Panc1 (cell line): ENCODE measurements around the gene ZCCHC4. TPM values are rescaled to one million over a fixed set of nuclear protein-coding genes. Genes with fewer than 3 reads are reported as not detected.

ENCODE experiments used
- ATAC-seq: fragments of 200-7000 bp; cut with Tn5 transposase; 2 replicates; pipeline ENCODE4 v1.9.1; 2020; ENCODE audit warnings: mild to moderate bottlenecking, moderate library complexity
- Bru-seq: library from RNA; stranded (reverse); fragments of 400-500 nt; gene quantifications from one replicate; lab custom pipeline; 2021; lab: Mats Ljungman, UMichigan
- BruChase-seq, 2 experiments: library from RNA; stranded (reverse); fragments of 400-500 nt; gene quantifications; one replicate each; lab custom pipeline; 2021; lab: Mats Ljungman, UMichigan
- BruUV-seq: library from RNA; stranded (reverse); fragments of 400-500 nt; replicated peaks from 2 replicates; lab custom pipeline; 2021; lab: Mats Ljungman, UMichigan
- CTCF ChIA-PET: fragments of 300-600 bp; sonication (Branson Sonifier 250); formaldehyde crosslinking; loops from one replicate; lab custom pipeline; 2022; ENCODE audit warnings: antibody characterized with exemption; lab: Charles Lee
- POLR2A ChIA-PET: fragments of 300-600 bp; sonication (Branson Sonifier 250); formaldehyde crosslinking; loops from one replicate; lab custom pipeline; 2022; ENCODE audit warnings: antibody characterized with exemption; lab: Charles Lee
- DNase-seq: peaks from one replicate; pipeline ENCODE4 v3.0.0-alpha.2; 2010; ENCODE audit warnings: low read depth, low spot score
- H3K27ac ChIP-seq: 2 replicates; pipeline ENCODE4 v1.5.1; 2011; ENCODE audit warnings: mild to moderate bottlenecking, low read length, inconsistent platforms
- H3K27me3 ChIP-seq: fragments of 200-500 bp; sonication (Bioruptor generic); 2 replicates; pipeline ENCODE4 v1.6.0; 2014; ENCODE audit warnings: low read length, inconsistent platforms; ENCODE audit not compliant: control insufficient read depth, insufficient read depth
- H3K36me3 ChIP-seq: fragments of 200-500 bp; sonication (Bioruptor generic); 2 replicates; pipeline ENCODE4 v1.5.1; 2014; ENCODE audit warnings: inconsistent platforms, mild to moderate bottlenecking, low read length, moderate library complexity; ENCODE audit not compliant: control insufficient read depth, insufficient read depth
- H3K4me1 ChIP-seq: 2 replicates; pipeline ENCODE4 v1.5.1; 2011; ENCODE audit warnings: inconsistent platforms, mild to moderate bottlenecking, low read length, moderate library complexity; ENCODE audit not compliant: control insufficient read depth, insufficient read depth
- H3K4me3 ChIP-seq, 2 experiments: 2 replicates each; pipeline ENCODE4 v1.5.1; 2011 to 2012; ENCODE audit warnings: low read depth in 2 of 2, low read length in 2 of 2, mild to moderate bottlenecking in 2 of 2, inconsistent platforms in 1 of 2, moderate library complexity in 1 of 2
- H3K9me3 ChIP-seq: fragments of 200-500 bp; sonication (Bioruptor generic); 2 replicates; pipeline ENCODE4 v1.5.1; 2014; ENCODE audit warnings: low read depth, mild to moderate bottlenecking, inconsistent platforms, low read length, moderate library complexity; ENCODE audit not compliant: control insufficient read depth, insufficient read depth
- CTCF ChIP-seq: fragments of 450-650 bp; IDR thresholded peaks from 2 replicates; pipeline ENCODE4 v1.5.1; 2017; ENCODE audit warnings: mild to moderate bottlenecking
- POLR2AphosphoS5 ChIP-seq: IDR thresholded peaks from 2 replicates; pipeline ENCODE4 v1.6.1; 2012; ENCODE audit warnings: mild to moderate bottlenecking, low read depth, low read length, moderate library complexity
- REST ChIP-seq, 2 experiments: IDR thresholded peaks; 2 replicates each; pipeline ENCODE4 v1.6.1; 2011 to 2012; ENCODE audit warnings: low read depth in 2 of 2, control low read depth in 1 of 2, low read length in 1 of 2, mild to moderate bottlenecking in 1 of 2, moderate library complexity in 1 of 2; ENCODE audit not compliant: insufficient read depth in 1 of 2
- SIN3A ChIP-seq: IDR thresholded peaks from 2 replicates; pipeline ENCODE4 v1.6.1; 2012; ENCODE audit warnings: low read depth, mild to moderate bottlenecking, low read length, moderate library complexity, borderline replicate concordance; ENCODE audit not compliant: insufficient read depth
- TCF7L2 ChIP-seq: IDR thresholded peaks from 2 replicates; pipeline ENCODE4 v1.6.1; 2011; ENCODE audit warnings: mild to moderate bottlenecking, low read depth, low read length, inconsistent platforms
- in situ Hi-C: cut with HindIII; loops from 2 replicates; pipeline ENCODE4 v1.10.0; 2016; ENCODE audit warnings: low sequenced_read_pairs, low pct_unique_long_range_greater_than_20kb
- intact Hi-C: fragments of 100-400 bp; cut with micrococcal nuclease; formaldehyde crosslinking; loops from one replicate; pipeline ENCODE4 v1.10.0; 2022; ENCODE audit not compliant: unreplicated experiment
- long read RNA-seq: library from polyadenylated mRNA; unstranded; transcript quantifications from one replicate; pipeline ENCODE4 v2.0.0, GENCODE V29; 2021; ENCODE audit not compliant: unreplicated experiment
- polyA plus RNA-seq: library from polyadenylated mRNA; unstranded; fragments of >200 nt; gene quantifications from one replicate; pipeline ENCODE4 v1.2.1, GENCODE V29; 2012; ENCODE audit warnings: missing spikeins; ENCODE audit not compliant: insufficient read length
- total RNA-seq: library from RNA; stranded (reverse); gene quantifications from one replicate; pipeline ENCODE4 v1.2.1, GENCODE V29; 2021; ENCODE audit not compliant: unreplicated experiment

ZCCHC4 gene
- total RNA-seq = 6.0 TPM
- polyA plus RNA-seq = 3.3 TPM
- percentile 60 among the genes with signal in this experiment for Bru-seq, nascent RNA
- percentile 59 among the genes with signal in this experiment for BruChase-seq, experiment 1, labeled RNA remaining after a 2-hour chase
- BruChase-seq, experiment 2, labeled RNA remaining after a 6-hour chase = percentile 51 among the genes with signal in this experiment
- long read RNA-seq, transcript ZCCHC4-201 (13 exons, 2,785 nt) = major isoform, 6 of 19 reads
- long read RNA-seq, partial matches to known transcripts = 6 of 19 reads
- long read RNA-seq, other reads (novel, unspliced or antisense) = 6 of 19 reads

- Histone ChIP-seq H3K27me3 (no peaks in the 10 kb centered on the region), H3K4me1 (peaks cover 6% of the 10 kb centered on the region; the same call in 1 of the 2 replicates), H3K9me3 (no peaks in the 10 kb centered on the region), H3K27ac (peak within 1 kb of the TSS; percentile 85), H3K4me3 (peak within 1 kb of the TSS; percentile 76 to 93), H3K36me3 (peaks cover 3% of the 10 kb centered on the region; the same call in 1 of the 2 replicates)
- DNase-seq (peak; percentile 52), ATAC-seq (peak; percentile 99)
- in situ Hi-C loops = no loop called here
- TF ChIP-seq CTCF = peak; percentile 98
- TF ChIP-seq POLR2AphosphoS5 = peak; percentile 80
- no peak for TF ChIP-seq REST (IDR thresholded peaks at IDR 0.05; ENCODE audit: insufficient read depth in 1 of 2, low read depth in 2 of 2, low read length in 1 of 2)
- TF ChIP-seq SIN3A = 0 out of 2 replicates have a peak, but pooled peaks have one; percentile 57
- TF ChIP-seq TCF7L2 = no peak
- no TSS peak for BruUV-seq
- POLR2A ChIA-PET = no interaction called here
- intact Hi-C loops = no loop called here
- CTCF ChIA-PET = interaction anchor here (0.6 to 1.8 kb wide), 2 partner anchors 54 to 1074 kb away, joined by 3 to 7 read pairs; no protein-coding TSS in a partner anchor
Observed at GRCh38 chr4:25312496-25313200, at the start of gene ZCCHC4. Gene ZCCHC4 (plus strand): TSS chr4:25312774. CDS start chr4:25312810, 36 bp downstream.

- TF ChIP-seq CTCF (no peak), SIN3A (no peak), TCF7L2 (no peak), REST (IDR thresholded peaks at IDR 0.05; ENCODE audit: insufficient read depth in 1 of 2, low read depth in 2 of 2, low read length in 1 of 2) (no peak), POLR2AphosphoS5 (no peak)
- in situ Hi-C loops (no loop called here), intact Hi-C loops (no loop called here)
- ChIA-PET CTCF (no interaction called here), POLR2A (no interaction called here)
- Histone ChIP-seq H3K36me3 (no peaks in the 10 kb centered on the region), H3K9me3 (no peaks in the 10 kb centered on the region), H3K27ac (no peak overlapping the region), H3K4me1 (no peaks in the 10 kb centered on the region), H3K27me3 (no peaks in the 10 kb centered on the region), H3K4me3 (no peak overlapping the region)
- DNase-seq (no peak), ATAC-seq (no peak)
- BruUV-seq = no TSS peak
Observed at GRCh38 chr4:25271866-25272265, 40.7 kb upstream of the ZCCHC4 start.
